A549 treated with dexamethasone at 1 μM for 4 hours (cell line): ENCODE results near the gene DKK3. TPM values are rescaled to one million over a fixed set of nuclear protein-coding genes. Genes with fewer than 3 reads are reported as not detected.

Source experiments
- total RNA-seq: library from RNA; stranded (reverse); fragments of 200-300 nt; extraction: Qiagen RNA extraction; gene quantifications from 5 replicates; pipeline ENCODE4 v1.2.3, GENCODE V29; 2022

DKK3 gene
- 15.2 to 23.6 TPM (median 19.3 TPM) in 5 replicates for total RNA-seq

DNA sequence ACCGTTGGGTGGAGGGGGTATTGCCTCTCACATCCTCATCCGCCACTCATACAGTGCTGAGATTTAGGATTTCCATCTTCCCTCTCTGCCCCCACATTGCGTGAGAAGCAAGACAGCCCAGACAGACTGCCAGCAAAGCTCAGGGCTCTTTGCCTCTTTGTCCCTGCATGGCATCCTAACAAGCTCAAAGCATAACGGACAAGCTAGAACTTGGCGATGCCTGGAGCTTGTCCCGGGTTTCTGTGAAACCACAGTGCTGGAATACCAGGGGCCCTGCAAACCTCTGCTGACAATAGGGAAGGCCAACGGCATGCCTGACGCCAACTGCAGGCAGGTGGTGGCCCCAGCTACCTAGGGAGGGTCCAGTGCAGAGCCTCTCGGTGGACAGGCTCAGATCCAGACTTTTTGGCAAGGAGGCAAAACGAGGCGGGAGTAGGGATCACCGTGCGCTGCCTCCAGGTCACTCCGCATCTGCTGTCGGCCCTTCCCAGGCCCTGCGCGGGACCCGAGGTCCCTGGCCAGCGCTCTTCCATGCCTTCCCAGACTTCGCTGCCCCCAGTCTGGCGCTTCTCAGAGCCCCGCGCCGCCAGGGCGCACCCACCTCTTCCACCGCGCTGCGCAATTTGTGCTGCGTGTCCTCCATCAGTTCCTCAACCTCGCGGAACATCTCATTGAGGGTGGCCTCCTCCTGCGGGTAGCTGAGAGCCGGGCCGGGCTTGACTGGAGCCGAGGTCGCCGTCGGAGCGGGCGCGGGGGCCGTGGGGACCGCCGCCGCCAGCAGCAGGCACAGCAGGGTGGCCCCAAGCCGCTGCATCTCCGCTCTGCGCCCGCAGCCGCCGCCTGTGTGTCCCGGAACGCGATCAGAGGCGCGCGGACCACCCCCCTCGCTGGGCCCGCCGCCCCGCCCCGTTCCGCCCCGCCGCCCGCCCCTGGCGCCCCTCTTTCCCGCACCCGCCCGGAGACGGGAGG lies at the start of gene DKK3:
Gene DKK3 (minus strand): TSS at position 858 of the 969 bp plus-strand sequence. CDS start 44 bp downstream, at position 814.

Other genes starting within 250 kb of the DKK3 start
- 26.2 to 36.2 TPM (median 32.8 TPM) in 5 replicates for gene USP47, start 166.7 kb downstream of the DKK3 start, total RNA-seq
- gene MICAL2, start 102.0 kb upstream of the DKK3 start, total RNA-seq, result 117 to 182 TPM (median 169 TPM) in 5 replicates